GM08714 (cell line): Measurements from ENCODE around the gene GLIPR1.

Source experiments
- H3K4me3 ChIP-seq: fragments of 200-500 bp; sonication (Bioruptor generic); 2 replicates; pipeline ENCODE4 v1.5.1; 2014; ENCODE audit warnings: mild to moderate bottlenecking, low read length, inconsistent platforms
- ZNF274 ChIP-seq: IDR thresholded peaks from 2 replicates; pipeline ENCODE4 v1.6.1; 2012; ENCODE audit warnings: mild to moderate bottlenecking, low read depth, low read length

The GLIPR1 gene

DNA sequence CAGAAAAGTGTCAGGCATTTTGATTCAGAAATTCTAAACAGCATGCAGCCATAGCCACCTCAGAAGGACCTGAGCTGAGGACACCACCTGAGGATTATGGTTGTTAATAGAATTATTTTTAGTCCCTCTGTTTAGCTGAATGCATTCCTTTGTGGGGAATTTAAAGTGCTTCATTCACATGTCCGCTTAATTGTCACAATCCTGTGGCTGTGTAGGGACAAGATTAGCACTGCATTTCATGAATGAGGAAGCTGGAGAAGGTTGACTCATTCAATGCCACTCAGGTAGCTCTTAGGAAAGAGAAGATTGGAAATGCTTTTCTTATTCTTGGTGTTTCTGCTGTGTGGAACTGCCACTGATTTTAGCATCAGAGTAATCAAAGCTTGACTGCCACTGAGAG is 72.8 kb downstream of the GLIPR1 start:
- H3K4me3 ChIP-seq, result no peak overlapping the region
- no peak for TF ChIP-seq ZNF274
